B cell (primary cell): ENCODE measurements around the gene PDZD7. TPM values are rescaled to one million over a fixed set of nuclear protein-coding genes. Genes with fewer than 3 reads are reported as not detected.

Experiments
- ATAC-seq: fragments of 200-7000 bp; cut with Tn5 transposase; one replicate; pipeline ENCODE4 v1.10.0; 2021; ENCODE audit warnings: low read depth, mild to moderate bottlenecking, moderate number of reproducible peaks, moderate library complexity
- CTCF ChIA-PET: fragments of 350-600 bp; sonication (Branson Sonifier 250); formaldehyde crosslinking; loops from one replicate; lab custom pipeline; 2021; ENCODE audit warnings: antibody characterized with exemption, inconsistent platforms; lab: Charles Lee
- POLR2A ChIA-PET: fragments of 350-600 bp; sonication (Branson Sonifier 250); formaldehyde crosslinking; loops from one replicate; lab custom pipeline; 2021; ENCODE audit warnings: antibody characterized with exemption; lab: Charles Lee
- DNase-seq: peaks from one replicate; pipeline ENCODE4 v3.0.0; 2013
- H2AFZ ChIP-seq: 2 replicates; pipeline ENCODE4 v1.6.1; 2012; ENCODE audit warnings: mild to moderate bottlenecking, low read depth, low read length; ENCODE audit not compliant: insufficient read depth, poor library complexity, severe bottlenecking
- H3K27ac ChIP-seq, 2 donors: 1 replicate in 1 of 2; 2 replicates in 1 of 2; pipeline ENCODE4 v1.5.1; 2012 to 2013; ENCODE audit warnings: low read length in 2 of 2, mild to moderate bottlenecking in 2 of 2, moderate library complexity in 1 of 2
- H3K27me3 ChIP-seq, 4 experiments: fragments of 200-600 bp in 1 of 4; sonication (generic) in 1 of 4; replicated peaks in 1 of 4; 1 replicate in 2 of 4; 2 replicates in 2 of 4; pipeline versions ENCODE4 v1.6.1 to v1.7.0; 2013 to 2016; ENCODE audit warnings: low read length in 3 of 4, mild to moderate bottlenecking in 2 of 4, mixed read lengths in 1 of 4, moderate library complexity in 1 of 4; ENCODE audit not compliant: insufficient read depth in 4 of 4, control insufficient read depth in 3 of 4; ENCODE audit errors: control extremely low read depth in 1 of 4
- H3K36me3 ChIP-seq, 2 experiments: replicated peaks in 1 of 2; 1 replicate in 1 of 2; 2 replicates in 1 of 2; pipeline versions ENCODE4 v1.6.1 to v1.7.1; 2013; ENCODE audit warnings: low read length in 1 of 2; ENCODE audit not compliant: insufficient read depth in 2 of 2, control insufficient read depth in 1 of 2; ENCODE audit errors: control extremely low read depth in 1 of 2, extremely low read depth in 1 of 2
- H3K4me1 ChIP-seq, 2 donors: fragments of 200-600 bp in 1 of 2; sonication (generic) in 1 of 2; 1 replicate in 1 of 2; 2 replicates in 1 of 2; pipeline versions ENCODE4 v1.5.1 to v1.6.1; 2013 to 2017; ENCODE audit warnings: low read length in 2 of 2; ENCODE audit not compliant: control insufficient read depth in 2 of 2, insufficient read depth in 2 of 2
- H3K4me2 ChIP-seq: replicated peaks from 2 replicates; pipeline ENCODE3; 2012; ENCODE audit warnings: mild to moderate bottlenecking, low read depth, low read length; ENCODE audit not compliant: poor library complexity, severe bottlenecking
- H3K4me3 ChIP-seq, 5 experiments: fragments of 200-600 bp in 1 of 5; sonication (generic) in 1 of 5; 1 replicate in 3 of 5; 2 replicates in 2 of 5; pipeline versions ENCODE4 v1.5.1 to v1.7.0; 2011 to 2016; ENCODE audit warnings: low read length in 4 of 5, mild to moderate bottlenecking in 4 of 5, low read depth in 2 of 5, control low read depth in 1 of 5, moderate library complexity in 1 of 5; ENCODE audit not compliant: insufficient read depth in 1 of 5; ENCODE audit errors: control extremely low read depth in 1 of 5, extremely low read depth in 1 of 5
- H3K79me2 ChIP-seq: fragments of 200-600 bp; sonication (generic); one replicate; pipeline ENCODE4 v1.6.0; 2016; ENCODE audit warnings: low read length; ENCODE audit not compliant: control insufficient read depth, insufficient read depth
- H3K9ac ChIP-seq: fragments of 200-600 bp; sonication (generic); 2 replicates; pipeline ENCODE4 v1.6.1; 2017; ENCODE audit warnings: mild to moderate bottlenecking, low read length, moderate library complexity
- H3K9me3 ChIP-seq, 3 donors: one replicate each; pipeline versions ENCODE4 v1.6.1 to v1.7.1; 2013; ENCODE audit warnings: low read length in 2 of 3; ENCODE audit not compliant: control insufficient read depth in 2 of 3, insufficient read depth in 1 of 3; ENCODE audit errors: control extremely low read depth in 1 of 3
- H4K20me1 ChIP-seq: 2 replicates; pipeline ENCODE4 v1.6.0; 2012; ENCODE audit warnings: mild to moderate bottlenecking, low read length; ENCODE audit not compliant: insufficient read depth, control insufficient read depth, poor library complexity, severe bottlenecking
- H3K27ac Mint-ChIP-seq: one replicate; pipeline ENCODE4 v1.8.0; 2021; ENCODE audit warnings: mixed read lengths
- H3K27me3 Mint-ChIP-seq: one replicate; pipeline ENCODE4 v1.8.0; 2021; ENCODE audit warnings: mixed read lengths
- H3K4me1 Mint-ChIP-seq: one replicate; pipeline ENCODE4 v1.8.0; 2021; ENCODE audit warnings: mixed read lengths
- H3K4me3 Mint-ChIP-seq: one replicate; pipeline ENCODE4 v1.8.0; 2021; ENCODE audit warnings: mixed read lengths
- H3K9me3 Mint-ChIP-seq: one replicate; pipeline ENCODE4 v1.8.0; 2022; ENCODE audit warnings: mixed read lengths; ENCODE audit not compliant: insufficient read depth
- CTCF ChIP-seq: fragments of 200-600 bp; IDR thresholded peaks from one replicate; pipeline ENCODE4 v1.8.0; 2022; ENCODE audit warnings: antibody characterized with exemption, mild to moderate bottlenecking
- EZH2 ChIP-seq: IDR thresholded peaks from 2 replicates; pipeline ENCODE4 v1.6.1; 2012; ENCODE audit warnings: borderline replicate concordance, low read depth, mild to moderate bottlenecking, moderate library complexity, low read length; ENCODE audit not compliant: insufficient read depth, poor library complexity, severe bottlenecking
- WGBS: methylation state at CpG from one replicate; pipeline ENCODE4 v1.1.5; 2013; ENCODE audit warnings: missing lambda C conversion rate; ENCODE audit not compliant: insufficient coverage; 5-methylcytosine and 5-hydroxymethylcytosine counted together
- intact Hi-C: fragments of 100-400 bp; cut with micrococcal nuclease; formaldehyde crosslinking; loops from one replicate; pipeline ENCODE4 v1.10.0; 2022
- polyA plus RNA-seq: library from polyadenylated mRNA; depleted of rRNA; stranded (reverse); fragments of >200 nt; gene quantifications from 2 replicates; pipeline ENCODE4 v1.2.3, GENCODE V29; 2012
- total RNA-seq, 2 donors: library from RNA; stranded (reverse); fragments of 120-200 nt in 1 of 2; gene quantifications; 1 replicate in 1 of 2; 2 replicates in 1 of 2; pipeline versions ENCODE4 v1.2.3 to v1.2.4, GENCODE V29; 2013 to 2022

PDZD7 gene
- total and polyA plus RNA-seq, 2 donors (not counting 1 experiment from before 2014, with no cell fraction given), result 0.64 to 0.69 TPM

GRCh38 chr10:101053516-101053915, 22.6 kb upstream of the PDZD7 start:
- no peak for TF ChIP-seq EZH2
- no peak for TF ChIP-seq CTCF
- Histone ChIP-seq H4K20me1 (no peaks in the 10 kb centered on the region), H3K4me1 (peaks cover 9 to 11% of the 10 kb centered on the region in 2 donors), H3K4me3 (no peak overlapping the region), H3K27me3 (peaks cover 0 to 30% (median 13%) of the 10 kb centered on the region in 4 experiments), H3K79me2 (peaks cover 6% of the 10 kb centered on the region), H2AFZ (no peak overlapping the region), H3K9ac (no peak overlapping the region), H3K9me3 (no peaks in the 10 kb centered on the region), H3K4me2 (no peak overlapping the region), H3K36me3 (no peaks in the 10 kb centered on the region), H3K27ac (no peak overlapping the region)
- ChIA-PET POLR2A (interaction anchor here (0.6 kb wide), 1 partner anchor 27 kb away, joined by 3 read pairs; no protein-coding TSS in a partner anchor), CTCF (interaction anchor here (7.0 to 12.0 kb wide), 3 partner anchors 12 to 88 kb away, joined by 65 to 227 read pairs (median 93); partner anchors contain the start of gene KAZALD1)
- peaks cover 14% of the 10 kb centered on the region for H3K27me3 Mint-ChIP-seq
- H3K4me3 Mint-ChIP-seq, result no peak overlapping the region
- peaks cover 13% of the 10 kb centered on the region for H3K4me1 Mint-ChIP-seq
- DNase-seq (no peak), ATAC-seq (no peak)
- intact Hi-C loops, result no loop called here
- H3K9me3 Mint-ChIP-seq, result no peaks in the 10 kb centered on the region
- no peak overlapping the region for H3K27ac Mint-ChIP-seq

GRCh38 chr10:101052285-101052684, 21.4 kb upstream of the PDZD7 start:
- no peak overlapping the region for H3K4me2 ChIP-seq
- H3K9ac ChIP-seq, result no peak overlapping the region
- Mint-ChIP-seq H3K27me3 (peaks cover 25% of the 10 kb centered on the region), H3K9me3 (no peaks in the 10 kb centered on the region), H3K4me1 (peaks cover 16% of the 10 kb centered on the region), H3K27ac (no peak overlapping the region), H3K4me3 (no peak overlapping the region)
- peaks cover 0 to 43% (median 19%) of the 10 kb centered on the region in 4 experiments for H3K27me3 ChIP-seq
- H2AFZ ChIP-seq, result no peak overlapping the region
- intact Hi-C loops, result no loop called here
- no peaks in the 10 kb centered on the region for H4K20me1 ChIP-seq
- CTCF ChIA-PET, result interaction anchor here (0.6 to 12.0 kb wide), 8 partner anchors 12 to 139 kb away, joined by 3 to 227 read pairs (median 4); partner anchors contain the start of genes KAZALD1 and SLF2
- H3K4me3 ChIP-seq, result no peak overlapping the region
- POLR2A ChIA-PET, result no interaction called here
- H3K79me2 ChIP-seq, result peaks cover 6% of the 10 kb centered on the region
- no peaks in the 10 kb centered on the region for H3K36me3 ChIP-seq
- ATAC-seq (no peak), DNase-seq (no peak)
- WGBS, result 94% methylated on average over 3 of the region's 3 CpGs
- TF ChIP-seq EZH2, result no peak
- no peak for TF ChIP-seq CTCF
- H3K27ac ChIP-seq, result no peak overlapping the region
- peaks cover 9 to 11% of the 10 kb centered on the region in 2 donors for H3K4me1 ChIP-seq
- peaks cover 0 to 2% (median 0%) of the 10 kb centered on the region in 3 donors for H3K9me3 ChIP-seq
